KOPT-K1 (cell line): ENCODE data around the gene VTCN1.
A peak's percentile ranks its signal among the peaks of the same experiment; 100 is the strongest.
"Not testable (repeated sequence)": the region's sequence is repeated elsewhere in the genome, so short reads cannot be mapped to it uniquely, and the experiment has no call there.

Experiments
- H3K27ac ChIP-seq: fragments of 200-600 bp; sonication (generic); 2 replicates; pipeline ENCODE4 v1.5.1; 2016; ENCODE audit warnings: antibody characterized with exemption, mild to moderate bottlenecking, low read depth, low read length; ENCODE audit not compliant: poor library complexity, severe bottlenecking
- H3K36me3 ChIP-seq: fragments of 200-600 bp; sonication (generic); 2 replicates; pipeline ENCODE4 v1.5.1; 2017; ENCODE audit warnings: antibody characterized with exemption, mild to moderate bottlenecking, low read length, moderate library complexity; ENCODE audit not compliant: insufficient read depth
- H3K9me3 ChIP-seq: fragments of 200-600 bp; sonication (generic); 2 replicates; pipeline ENCODE4 v1.5.1; 2017; ENCODE audit warnings: antibody characterized with exemption, low read length, mild to moderate bottlenecking; ENCODE audit not compliant: insufficient read depth, poor library complexity, severe bottlenecking

The VTCN1 gene

DNA sequence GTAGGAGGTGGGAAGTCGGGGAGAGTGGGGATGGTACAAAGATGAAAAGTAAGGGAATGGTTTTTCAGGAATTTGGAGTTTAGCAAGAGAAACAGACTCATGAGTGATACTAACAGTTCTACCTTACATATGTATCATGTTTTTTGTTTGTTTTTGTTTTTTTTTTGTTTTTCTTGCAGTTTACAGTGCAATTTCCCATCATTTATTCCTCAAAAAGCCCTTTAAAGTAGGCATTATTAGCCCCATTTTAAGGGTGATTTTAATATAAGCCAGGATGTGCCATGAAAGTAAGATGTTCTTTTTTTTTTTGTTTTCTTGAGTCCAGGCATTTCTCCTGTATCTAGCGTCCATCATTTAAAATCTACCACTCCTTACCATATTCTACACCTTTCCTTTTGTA, 75.4 kb downstream of the VTCN1 start:
- Histone ChIP-seq H3K9me3 (no peaks in the 10 kb centered on the region), H3K36me3 (no peaks in the 10 kb centered on the region), H3K27ac (no peak overlapping the region)

- Histone ChIP-seq H3K9me3 (no peaks in the 10 kb centered on the region), H3K36me3 (no peaks in the 10 kb centered on the region), H3K27ac (no peak overlapping the region)
Observed at GRCh38 chr1:117130526-117130925, 80.2 kb downstream of the VTCN1 start.

DNA sequence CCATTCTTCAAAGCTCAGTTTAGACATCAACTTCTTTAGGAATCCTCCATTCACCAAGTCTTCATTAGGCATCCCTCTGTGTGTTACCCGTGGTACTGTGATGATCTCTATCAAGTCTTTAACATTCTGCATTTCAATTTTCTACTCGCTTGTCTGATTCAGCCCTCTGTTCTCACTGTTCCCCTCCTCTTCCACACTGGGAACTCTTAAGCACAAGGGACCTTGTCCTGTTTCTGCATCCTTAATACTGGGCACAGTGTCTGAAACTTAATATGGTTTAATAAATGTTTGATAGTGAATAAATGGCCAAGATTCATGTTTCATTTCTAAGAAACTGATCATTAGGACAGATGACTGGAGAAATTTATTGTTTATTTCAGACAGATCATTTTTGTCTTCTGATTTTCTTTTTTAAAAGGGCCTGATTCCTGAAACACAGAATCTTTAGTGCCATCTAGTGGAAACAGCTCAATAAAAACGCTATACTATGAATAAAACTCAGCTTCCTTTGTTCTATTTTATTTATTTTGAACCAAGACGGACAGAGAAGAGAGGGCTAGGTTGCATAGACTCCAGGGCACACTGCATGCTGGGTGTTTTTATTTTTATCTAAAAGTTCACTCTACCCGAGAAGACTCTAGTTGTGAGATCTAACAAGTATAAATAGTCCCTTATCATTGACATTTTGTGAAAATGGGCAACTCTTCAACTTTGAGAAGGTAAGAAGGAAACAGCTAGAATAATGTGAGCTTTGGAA, 82.2 kb downstream of the VTCN1 start:
- Histone ChIP-seq H3K27ac (no peak overlapping the region), H3K36me3 (no peaks in the 10 kb centered on the region), H3K9me3 (no peaks in the 10 kb centered on the region)

DNA sequence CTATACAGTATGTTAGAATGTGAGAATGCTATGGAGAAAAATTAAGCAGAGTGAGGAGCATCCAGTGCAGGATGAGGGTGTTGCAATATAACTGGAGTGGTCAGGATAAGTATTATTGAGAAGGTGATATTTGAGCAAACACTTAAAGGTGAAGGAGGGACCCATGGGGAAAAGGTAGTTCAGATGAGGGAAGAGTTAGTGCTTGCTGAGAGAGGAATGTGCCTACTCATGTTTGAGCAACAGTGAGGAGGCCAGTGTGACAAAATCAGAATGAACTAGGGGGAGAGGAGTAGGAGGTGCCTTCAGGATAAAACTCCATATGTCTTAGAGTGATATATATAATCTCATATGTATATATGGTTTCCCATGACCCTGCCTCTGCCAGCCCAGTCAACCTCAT, 82.9 kb downstream of the VTCN1 start:
- Histone ChIP-seq H3K27ac (no peak overlapping the region), H3K36me3 (no peaks in the 10 kb centered on the region)

GRCh38 chr1:117124661-117125060, 86.1 kb downstream of the VTCN1 start:
- no peaks in the 10 kb centered on the region for H3K36me3 ChIP-seq

More for the DNA sequence above, 82.9 kb downstream of the VTCN1 start:
- no peaks in the 10 kb centered on the region for H3K9me3 ChIP-seq

GRCh38 chr1:117123274-117123673, 87.5 kb downstream of the VTCN1 start:
- no peaks in the 10 kb centered on the region for H3K36me3 ChIP-seq

More at GRCh38 chr1:117124661-117125060, 86.1 kb downstream of the VTCN1 start:
- no peak overlapping the region for H3K27ac ChIP-seq
- H3K9me3 ChIP-seq: no peaks in the 10 kb centered on the region

GRCh38 chr1:117122330-117123025, 88.2 kb downstream of the VTCN1 start:
- Histone ChIP-seq H3K27ac (no peak overlapping the region), H3K9me3 (no peaks in the 10 kb centered on the region), H3K36me3 (no peaks in the 10 kb centered on the region)

More at GRCh38 chr1:117123274-117123673, 87.5 kb downstream of the VTCN1 start:
- no peaks in the 10 kb centered on the region for H3K9me3 ChIP-seq
- no peak overlapping the region for H3K27ac ChIP-seq

DNA sequence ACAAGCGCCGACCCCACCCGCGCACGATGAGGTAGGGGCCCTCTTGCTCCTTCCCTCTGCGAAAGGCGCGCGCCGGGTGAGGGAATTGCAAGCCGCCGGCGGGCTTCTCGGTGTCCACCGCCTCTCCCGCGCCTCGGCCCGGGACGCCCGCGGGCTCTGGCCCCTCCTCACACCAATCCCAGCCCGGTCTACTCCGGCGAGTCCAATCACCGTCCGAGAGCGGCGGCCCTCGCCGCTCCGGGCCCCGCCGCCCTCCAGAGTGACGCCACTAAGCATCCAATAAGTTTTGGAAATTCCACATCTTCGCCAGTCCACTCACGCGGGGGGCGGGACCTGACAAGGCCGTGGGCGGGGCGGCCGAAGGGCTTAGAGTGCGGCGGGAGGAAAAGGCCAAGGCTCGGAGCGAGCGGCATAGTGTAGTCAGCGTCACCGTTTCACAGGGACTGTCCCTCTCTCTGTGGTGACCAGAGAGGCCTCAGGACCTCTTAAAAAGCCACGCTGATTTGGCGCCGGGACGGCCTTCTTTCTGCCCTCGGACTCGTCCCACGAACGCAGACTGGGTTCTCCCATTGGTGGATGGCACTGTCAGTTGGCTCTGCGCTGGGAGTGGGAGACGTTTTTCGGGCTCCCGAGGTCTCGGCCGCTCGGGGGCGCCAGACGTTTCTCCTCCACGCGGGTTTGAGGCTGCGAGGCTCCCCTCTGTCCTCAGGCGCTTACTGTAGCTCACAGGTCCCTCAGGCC, 89.0 kb downstream of the VTCN1 start, which contains the start of gene TRIM45:
Gene TRIM45 (minus strand): TSS at position 161 of the 741 bp plus-strand sequence. CDS start 548 bp downstream, outside the sequence.
- Histone ChIP-seq H3K9me3 (no peaks in the 10 kb centered on the region), H3K36me3 (no peaks in the 10 kb centered on the region), H3K27ac (peak within 1 kb of the TSS; percentile 29)

DNA sequence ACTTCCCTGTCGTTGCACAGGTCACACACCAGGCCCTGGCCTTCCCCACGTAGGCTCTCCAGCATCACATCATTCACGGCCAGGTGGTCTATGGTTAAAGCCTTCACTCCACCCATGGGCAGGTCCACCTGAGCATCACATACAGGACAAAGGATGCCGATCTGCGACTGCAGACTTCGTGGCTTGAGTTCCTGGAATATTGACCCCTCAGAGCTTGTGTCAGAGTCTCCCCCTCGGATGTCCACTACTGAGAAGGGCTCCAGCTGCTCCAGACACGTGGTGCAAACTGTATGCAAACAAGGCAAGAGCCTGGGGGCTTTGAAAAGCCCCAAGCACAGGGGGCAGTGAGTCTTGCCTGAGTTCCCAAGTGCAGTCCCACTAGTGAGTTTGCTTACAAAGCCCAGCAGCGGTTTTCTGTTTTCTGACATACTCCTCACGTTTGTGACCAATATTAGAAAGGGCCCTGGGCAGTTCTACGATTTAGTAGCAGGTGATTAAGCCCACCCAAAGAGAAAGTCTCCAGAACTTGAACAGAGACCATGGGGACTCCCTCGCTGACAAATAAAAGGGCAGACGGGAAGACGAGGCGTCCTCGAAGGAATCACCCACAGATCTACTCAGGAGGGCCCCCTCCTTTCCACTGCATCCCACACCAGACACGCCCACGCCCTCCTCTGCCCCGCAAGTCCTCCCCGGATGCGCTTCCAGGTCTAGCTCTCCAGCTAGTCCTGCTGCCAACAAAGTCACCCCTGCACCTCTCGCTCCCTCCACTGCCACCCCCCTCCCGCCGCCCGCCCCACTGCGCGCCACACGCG, 89.7 kb downstream of the VTCN1 start:
- H3K36me3 ChIP-seq: no peaks in the 10 kb centered on the region
- H3K9me3 ChIP-seq: no peaks in the 10 kb centered on the region
- H3K27ac ChIP-seq: no peak overlapping the region

- H3K36me3 ChIP-seq, H3K27ac ChIP-seq, H3K9me3 ChIP-seq: not testable (repeated sequence)
Observed at GRCh38 chr1:117119144-117119543, 91.6 kb downstream of the VTCN1 start.

DNA sequence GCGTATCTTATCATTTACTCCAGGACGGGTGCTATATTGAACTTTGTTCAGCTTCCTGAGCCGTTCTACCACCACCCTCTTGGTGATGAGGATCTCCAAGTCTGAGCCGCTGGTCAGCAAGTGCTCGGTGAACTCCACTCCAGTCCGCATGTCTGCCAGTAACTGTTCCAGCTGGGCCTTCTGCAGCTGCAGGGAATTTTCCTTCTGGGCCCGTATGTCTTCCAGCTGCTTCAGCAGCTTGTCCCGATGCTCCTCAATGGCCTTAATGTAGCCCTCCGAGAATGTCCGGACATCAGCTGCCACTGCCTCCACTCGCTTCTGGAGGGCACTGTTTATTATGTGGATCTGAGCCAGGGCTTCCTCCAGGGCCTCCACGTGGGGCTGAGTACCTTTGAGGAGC, 92.6 kb downstream of the VTCN1 start:
- H3K9me3 ChIP-seq: no peaks in the 10 kb centered on the region
- H3K27ac ChIP-seq: no peak overlapping the region
- H3K36me3 ChIP-seq: no peaks in the 10 kb centered on the region

GRCh38 chr1:117117697-117118096, 93.0 kb downstream of the VTCN1 start:
- H3K36me3 ChIP-seq: no peaks in the 10 kb centered on the region
- no peak overlapping the region for H3K27ac ChIP-seq

DNA sequence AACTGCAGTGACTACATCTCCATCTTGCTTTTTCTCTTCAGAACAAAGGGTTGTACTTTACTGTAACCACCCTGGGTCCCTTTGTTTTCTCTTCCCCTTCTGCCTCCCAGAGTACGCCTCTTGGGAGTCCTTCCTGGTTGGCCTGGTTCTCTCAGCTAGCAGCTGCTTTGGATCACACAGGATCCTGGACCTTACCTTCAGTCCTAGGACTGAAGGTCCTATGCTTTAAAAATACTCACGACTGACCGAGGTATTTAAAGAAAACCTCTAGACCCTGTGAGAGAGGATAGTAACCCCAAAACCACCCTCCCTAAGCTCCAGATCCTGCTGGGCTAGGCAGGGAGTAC, 94.0 kb downstream of the VTCN1 start:
- H3K36me3 ChIP-seq: no peaks in the 10 kb centered on the region
- H3K27ac ChIP-seq: no peak overlapping the region

More at GRCh38 chr1:117117697-117118096, 93.0 kb downstream of the VTCN1 start:
- H3K9me3 ChIP-seq: no peaks in the 10 kb centered on the region

GRCh38 chr1:117116090-117116783, 94.5 kb downstream of the VTCN1 start:
- Histone ChIP-seq H3K36me3 (no peaks in the 10 kb centered on the region), H3K9me3 (no peaks in the 10 kb centered on the region), H3K27ac (no peak overlapping the region)

More for the DNA sequence above, 94.0 kb downstream of the VTCN1 start:
- H3K9me3 ChIP-seq: no peaks in the 10 kb centered on the region
